Endometrium (tissue), 2 donors: ENCODE data around the gene TNNI2.
"Not testable (repeated sequence)": the region's sequence is repeated elsewhere in the genome, so short reads cannot be mapped to it uniquely, and the experiment has no call there.

Experiments
- FAIRE-seq: peaks from 2 replicates; lab custom pipeline; 2012; peaks lifted over from hg19 to GRCh38; lab: Jason Lieb, UNC
- donor health status: control.
- donor health status: control.

Gene TNNI2

GRCh38 chr11:1875093-1875850, 36.5 kb downstream of the TNNI2 start:
- no peak for FAIRE-seq

GRCh38 chr11:1875851-1876301, 37.1 kb downstream of the TNNI2 start:
- not testable (repeated sequence) for FAIRE-seq

GRCh38 chr11:1876361-1877063, 37.7 kb downstream of the TNNI2 start:
- FAIRE-seq = no peak

GRCh38 chr11:1877211-1878136, 38.7 kb downstream of the TNNI2 start:
- FAIRE-seq = no peak

GRCh38 chr11:1878137-1879031, 39.6 kb downstream of the TNNI2 start:
- FAIRE-seq = no peak

GRCh38 chr11:1879342-1879940, 40.7 kb downstream of the TNNI2 start:
- no peak for FAIRE-seq

GRCh38 chr11:1879941-1880720, 41.4 kb downstream of the TNNI2 start:
- no peak for FAIRE-seq

- no peak for FAIRE-seq
Measured at GRCh38 chr11:1880746-1881441, 42.1 kb downstream of the TNNI2 start.

GRCh38 chr11:1881442-1882264, 42.9 kb downstream of the TNNI2 start:
- no peak for FAIRE-seq

GRCh38 chr11:1882265-1883238, 43.8 kb downstream of the TNNI2 start:
- no peak for FAIRE-seq

GRCh38 chr11:1883346-1884302, 44.8 kb downstream of the TNNI2 start:
- no peak for FAIRE-seq

GRCh38 chr11:1884303-1884700, 45.5 kb downstream of the TNNI2 start:
- FAIRE-seq = no peak

- FAIRE-seq = not testable (repeated sequence)
Measured at GRCh38 chr11:1886551-1886950, 47.8 kb downstream of the TNNI2 start.

GRCh38 chr11:1887451-1888346, 48.9 kb downstream of the TNNI2 start:
- FAIRE-seq = no peak

- FAIRE-seq = no peak
Measured at GRCh38 chr11:1888347-1888753, 49.6 kb downstream of the TNNI2 start.
